HG03159 (cell line): Measurements from ENCODE around the gene ZNF699.
"Not testable (repeated sequence)": the region's sequence is repeated elsewhere in the genome, so short reads cannot be mapped to it uniquely, and the experiment has no call there.

Experiments used
- ATAC-seq: cut with Tn5 transposase; IDR thresholded peaks from one replicate; pipeline ENCODE4 v1.9.1; 2021; ENCODE audit warnings: mild to moderate bottlenecking, moderate library complexity; ENCODE audit not compliant: unreplicated experiment

ZNF699 gene

GRCh38 chr19:9309139-9309973, at the start of gene ZNF699:
ZNF699 (minus strand) TSS chr19:9309838; CDS start chr19:9305119, 4,719 bp downstream.
- ATAC-seq = peak; percentile 90

GRCh38 chr19:9354651-9355050, 45.0 kb upstream of the ZNF699 start:
- ATAC-seq = no peak

- no peak for ATAC-seq
Measured at GRCh38 chr19:9353011-9353410, 43.4 kb upstream of the ZNF699 start.

- ATAC-seq = no peak
Measured at GRCh38 chr19:9352505-9352904, 42.9 kb upstream of the ZNF699 start.

- no peak for ATAC-seq
Measured at GRCh38 chr19:9348671-9349070, 39.0 kb upstream of the ZNF699 start.

GRCh38 chr19:9348253-9348652, 38.6 kb upstream of the ZNF699 start:
- no peak for ATAC-seq

GRCh38 chr19:9345005-9345404, 35.4 kb upstream of the ZNF699 start:
- no peak for ATAC-seq

GRCh38 chr19:9342610-9343304, 33.1 kb upstream of the ZNF699 start:
- ATAC-seq = no peak

GRCh38 chr19:9329999-9330398, 20.4 kb upstream of the ZNF699 start:
- ATAC-seq = no peak

GRCh38 chr19:9324584-9324962, 14.9 kb upstream of the ZNF699 start:
- no peak for ATAC-seq

- peak; percentile 96 for ATAC-seq
Measured at GRCh38 chr19:9323919-9324583, 14.4 kb upstream of the ZNF699 start, which contains the start of gene ZNF559. ZNF559 (plus strand) TSS chr19:9324179; CDS start chr19:9338550, 14,371 bp downstream.

GRCh38 chr19:9323557-9323918, 13.9 kb upstream of the ZNF699 start:
- peak; percentile 37 for ATAC-seq

GRCh38 chr19:9322201-9322600, 12.6 kb upstream of the ZNF699 start:
- ATAC-seq = not testable (repeated sequence)

GRCh38 chr19:9321756-9322155, 12.1 kb upstream of the ZNF699 start:
- ATAC-seq = not testable (repeated sequence)

GRCh38 chr19:9321338-9321737, 11.7 kb upstream of the ZNF699 start:
- ATAC-seq = no peak

GRCh38 chr19:9313756-9314155, 4.1 kb upstream of the ZNF699 start:
- ATAC-seq = no peak

GRCh38 chr19:9309974-9310446, 372 bp upstream of the ZNF699 start:
- ATAC-seq = peak; percentile 58

- no peak for ATAC-seq
Measured at GRCh38 chr19:9308091-9308770, 1.4 kb downstream of the ZNF699 start.

GRCh38 chr19:9306443-9306842, 3.2 kb downstream of the ZNF699 start:
- ATAC-seq = no peak

- no peak for ATAC-seq
Measured at GRCh38 chr19:9296336-9296735, 13.3 kb downstream of the ZNF699 start.

- no peak for ATAC-seq
Measured at GRCh38 chr19:9295411-9295849, 14.2 kb downstream of the ZNF699 start.
